ENCODE data around the gene CUL9.
A peak's percentile ranks its signal among the peaks of the same experiment; 100 is the strongest.

CUL9 gene

GRCh38 chr6:43262000-43262779, 80.2 kb downstream of the CUL9 start:
- Histone ChIP-seq H3K4me3 (ENCODE audit: low read depth in 1 of 5, low read length in 5 of 5) (no peak overlapping the region), H3K36me3 (ENCODE audit: control insufficient read depth in 5 of 5, insufficient read depth in 5 of 5, low read length in 5 of 5) (no peaks in the 10 kb centered on the region), H3K9ac (ENCODE audit: low read length in 5 of 5) (no peak overlapping the region), H3K4me1 (ENCODE audit: control insufficient read depth in 5 of 5, insufficient read depth in 5 of 5, low read length in 5 of 5) (no peaks in the 10 kb centered on the region), H3K27me3 (ENCODE audit: control insufficient read depth in 5 of 5, insufficient read depth in 4 of 5, low read length in 5 of 5) (peaks cover 0 to 9% (median 3%) of the 10 kb centered on the region in 5 donors), H3K9me3 (ENCODE audit: control insufficient read depth in 5 of 5, low read length in 5 of 5) (no peaks in the 10 kb centered on the region), H3K27ac (ENCODE audit: low read depth, low read length) (no peak overlapping the region)

DNA sequence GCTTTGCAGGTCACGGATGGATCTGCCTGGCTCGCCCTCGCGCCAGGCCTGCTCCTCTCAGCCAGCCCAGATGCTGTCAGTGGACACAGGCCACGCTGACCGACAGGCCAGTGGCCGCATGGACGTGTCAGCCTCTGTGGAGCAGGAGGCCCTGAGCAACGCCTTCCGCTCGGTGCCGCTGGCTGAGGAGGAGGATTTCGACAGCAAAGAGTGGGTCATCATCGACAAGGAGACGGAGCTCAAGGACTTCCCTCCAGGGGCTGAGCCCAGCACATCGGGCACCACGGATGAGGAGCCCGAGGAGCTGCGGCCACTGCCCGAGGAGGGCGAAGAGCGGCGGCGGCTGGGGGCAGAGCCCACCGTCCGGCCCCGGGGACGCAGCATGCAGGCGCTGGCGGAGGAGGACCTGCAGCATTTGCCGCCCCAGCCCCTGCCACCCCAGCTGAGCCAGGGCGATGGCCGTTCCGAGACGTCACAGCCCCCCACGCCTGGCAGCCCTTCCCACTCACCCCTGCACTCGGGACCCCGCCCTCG, 80.9 kb downstream of the CUL9 start:
- Histone ChIP-seq H3K27me3 (ENCODE audit: control insufficient read depth in 5 of 5, insufficient read depth in 4 of 5, low read length in 5 of 5) (peaks cover 0 to 4% (median 2%) of the 10 kb centered on the region in 5 donors), H3K4me1 (ENCODE audit: control insufficient read depth in 5 of 5, insufficient read depth in 5 of 5, low read length in 5 of 5) (peaks cover 0 to 2% (median 0%) of the 10 kb centered on the region in 5 donors), H3K9me3 (ENCODE audit: control insufficient read depth in 5 of 5, low read length in 5 of 5) (no peaks in the 10 kb centered on the region), H3K27ac (ENCODE audit: low read depth, low read length) (no peak overlapping the region), H3K36me3 (ENCODE audit: control insufficient read depth in 5 of 5, insufficient read depth in 5 of 5, low read length in 5 of 5) (no peaks in the 10 kb centered on the region), H3K4me3 (ENCODE audit: low read depth in 1 of 5, low read length in 5 of 5) (no peak overlapping the region), H3K9ac (ENCODE audit: low read length in 5 of 5) (no peak overlapping the region)

DNA sequence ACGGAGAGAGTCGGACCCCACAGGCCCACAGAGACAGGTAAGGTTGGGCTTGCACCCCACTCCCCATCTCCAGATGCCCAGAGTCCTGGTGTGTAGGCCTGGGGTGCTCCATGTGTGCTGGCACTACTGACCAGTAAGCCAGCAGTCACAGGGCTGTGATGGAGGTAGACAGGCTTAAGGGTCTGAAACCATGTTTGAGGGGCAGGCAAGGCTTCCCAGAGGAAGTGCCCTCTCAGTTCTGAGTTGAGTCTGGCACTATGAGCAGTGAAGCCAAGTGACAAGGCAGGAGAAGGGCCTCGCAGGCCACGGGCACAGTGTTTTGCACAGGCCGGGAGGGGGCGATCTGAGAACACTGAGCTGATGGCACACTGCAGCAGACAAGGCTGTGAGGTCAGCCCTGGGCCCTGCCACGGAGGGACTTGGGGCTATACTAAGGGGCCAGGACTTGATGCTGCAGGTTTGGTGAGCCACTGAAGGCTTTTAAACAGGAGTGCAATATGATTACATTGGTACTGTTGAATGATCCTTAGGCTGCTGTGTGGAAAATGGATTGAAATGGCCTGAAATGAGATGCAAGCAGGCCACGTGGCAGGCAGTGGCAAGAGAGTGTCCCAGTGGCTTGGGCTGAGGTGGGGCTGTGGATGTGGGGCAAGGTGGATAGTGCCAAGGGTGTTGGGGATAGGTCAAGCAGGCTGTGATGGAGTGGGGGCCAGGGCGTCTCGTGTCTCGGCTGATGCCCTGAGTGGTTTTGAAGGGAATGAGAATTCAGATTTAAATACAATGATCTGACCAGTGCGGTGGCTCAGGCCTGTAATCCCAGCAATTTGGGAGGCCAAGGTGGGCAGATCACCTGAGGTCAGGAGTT, 81.5 kb downstream of the CUL9 start:
- Histone ChIP-seq H3K27me3 (ENCODE audit: control insufficient read depth in 5 of 5, insufficient read depth in 4 of 5, low read length in 5 of 5) (peaks cover 0 to 6% (median 0%) of the 10 kb centered on the region in 5 donors), H3K9ac (ENCODE audit: low read length in 5 of 5) (no peak overlapping the region)

GRCh38 chr6:43264599-43265145, 82.7 kb downstream of the CUL9 start:
- Histone ChIP-seq H3K27me3 (ENCODE audit: control insufficient read depth in 5 of 5, insufficient read depth in 4 of 5, low read length in 5 of 5) (peaks cover 0 to 11% (median 5%) of the 10 kb centered on the region in 5 donors), H3K36me3 (ENCODE audit: control insufficient read depth in 5 of 5, insufficient read depth in 5 of 5, low read length in 5 of 5) (no peaks in the 10 kb centered on the region), H3K4me1 (ENCODE audit: control insufficient read depth in 5 of 5, insufficient read depth in 5 of 5, low read length in 5 of 5) (peaks cover 2 to 18% (median 15%) of the 10 kb centered on the region in 5 donors), H3K9ac (ENCODE audit: low read length in 5 of 5) (no peak overlapping the region), H3K9me3 (ENCODE audit: control insufficient read depth in 5 of 5, low read length in 5 of 5) (no peaks in the 10 kb centered on the region), H3K4me3 (ENCODE audit: low read depth in 1 of 5, low read length in 5 of 5) (no peak overlapping the region), H3K27ac (ENCODE audit: low read depth, low read length) (no peak overlapping the region)

More for the DNA sequence above, 81.5 kb downstream of the CUL9 start:
- Histone ChIP-seq H3K9me3 (ENCODE audit: control insufficient read depth in 5 of 5, low read length in 5 of 5) (no peaks in the 10 kb centered on the region), H3K36me3 (ENCODE audit: control insufficient read depth in 5 of 5, insufficient read depth in 5 of 5, low read length in 5 of 5) (no peaks in the 10 kb centered on the region), H3K4me3 (ENCODE audit: low read depth in 1 of 5, low read length in 5 of 5) (no peak overlapping the region), H3K4me1 (ENCODE audit: control insufficient read depth in 5 of 5, insufficient read depth in 5 of 5, low read length in 5 of 5) (peaks cover 2 to 8% (median 5%) of the 10 kb centered on the region in 5 donors), H3K27ac (ENCODE audit: low read depth, low read length) (no peak overlapping the region)

DNA sequence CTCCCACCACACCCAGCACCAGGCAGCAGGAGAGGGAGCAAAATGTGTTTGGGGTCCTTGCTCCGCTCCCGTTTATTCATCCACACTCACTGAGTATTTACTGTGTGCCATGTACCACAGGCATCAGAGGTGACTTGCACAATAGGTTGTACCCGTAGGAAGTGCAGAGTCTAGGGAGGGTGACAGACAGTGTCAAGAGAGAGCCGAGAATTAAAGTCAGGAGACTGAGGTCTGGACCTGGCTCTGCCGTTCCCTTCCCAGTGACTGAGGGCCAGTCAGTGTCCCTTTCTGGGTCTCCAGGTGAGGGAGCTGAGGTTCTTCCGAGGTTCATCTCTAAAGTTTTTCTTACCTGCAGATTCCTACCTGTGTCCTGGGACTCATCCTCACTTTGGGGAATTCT, 83.6 kb downstream of the CUL9 start:
- H3K27me3 ChIP-seq (ENCODE audit: control insufficient read depth in 5 of 5, insufficient read depth in 4 of 5, low read length in 5 of 5) = peaks cover 0 to 18% (median 9%) of the 10 kb centered on the region in 5 donors
- peaks cover 2 to 20% (median 15%) of the 10 kb centered on the region in 5 donors for H3K4me1 ChIP-seq (ENCODE audit: control insufficient read depth in 5 of 5, insufficient read depth in 5 of 5, low read length in 5 of 5)
- H3K4me3 ChIP-seq (ENCODE audit: low read depth in 1 of 5, low read length in 5 of 5) = no peak overlapping the region
- H3K27ac ChIP-seq (ENCODE audit: low read depth, low read length) = no peak overlapping the region
- H3K9me3 ChIP-seq (ENCODE audit: control insufficient read depth in 5 of 5, low read length in 5 of 5) = no peaks in the 10 kb centered on the region
- no peak overlapping the region for H3K9ac ChIP-seq (ENCODE audit: low read length in 5 of 5)
- no peaks in the 10 kb centered on the region for H3K36me3 ChIP-seq (ENCODE audit: control insufficient read depth in 5 of 5, insufficient read depth in 5 of 5, low read length in 5 of 5)

DNA sequence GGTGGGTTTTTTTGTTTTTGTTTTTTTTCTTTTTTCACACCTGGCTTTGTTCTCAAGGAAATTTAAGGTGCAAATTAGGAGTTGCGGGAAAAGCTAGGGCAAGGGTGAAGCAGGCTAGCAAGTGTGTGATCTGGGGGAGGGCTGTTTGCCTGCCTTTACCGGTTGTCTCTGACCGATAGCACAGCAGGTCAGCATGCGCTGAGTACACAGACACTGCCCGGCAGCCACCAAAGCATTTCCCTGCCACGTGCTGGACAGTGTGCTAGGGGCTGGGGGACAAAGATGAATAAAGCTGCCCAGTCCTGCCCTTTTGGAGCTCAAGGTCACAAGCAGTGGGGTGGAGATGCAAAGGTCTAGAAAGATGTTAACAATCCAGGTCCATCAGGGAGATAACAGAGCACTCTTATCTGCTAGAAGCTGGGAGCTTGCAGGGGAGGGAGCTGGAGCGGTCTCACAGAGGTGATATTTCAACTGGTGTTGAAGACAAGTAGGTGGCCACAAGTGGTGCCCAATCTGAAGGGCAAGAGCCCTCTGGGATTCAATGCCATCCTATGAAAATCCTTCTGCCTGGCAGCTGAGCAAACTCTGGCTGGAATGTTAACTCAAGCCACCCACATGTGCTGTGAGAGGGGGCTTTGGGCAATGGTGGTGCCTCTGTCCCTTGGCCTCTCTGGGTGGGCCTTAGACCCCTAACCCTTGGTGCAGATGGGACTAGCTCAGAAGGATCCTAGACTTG, 85.8 kb downstream of the CUL9 start:
- Histone ChIP-seq H3K27ac (ENCODE audit: low read depth, low read length) (no peak overlapping the region), H3K9ac (ENCODE audit: low read length in 5 of 5) (no peak overlapping the region), H3K27me3 (ENCODE audit: control insufficient read depth in 5 of 5, insufficient read depth in 4 of 5, low read length in 5 of 5) (peaks cover 0 to 20% (median 13%) of the 10 kb centered on the region in 5 donors), H3K4me1 (ENCODE audit: control insufficient read depth in 5 of 5, insufficient read depth in 5 of 5, low read length in 5 of 5) (peaks cover 2 to 20% (median 15%) of the 10 kb centered on the region in 5 donors), H3K9me3 (ENCODE audit: control insufficient read depth in 5 of 5, low read length in 5 of 5) (no peaks in the 10 kb centered on the region), H3K36me3 (ENCODE audit: control insufficient read depth in 5 of 5, insufficient read depth in 5 of 5, low read length in 5 of 5) (no peaks in the 10 kb centered on the region), H3K4me3 (ENCODE audit: low read depth in 1 of 5, low read length in 5 of 5) (no peak overlapping the region)

GRCh38 chr6:43268355-43268700, 86.3 kb downstream of the CUL9 start:
- Histone ChIP-seq H3K27me3 (ENCODE audit: control insufficient read depth in 5 of 5, insufficient read depth in 4 of 5, low read length in 5 of 5) (peaks cover 0 to 20% (median 15%) of the 10 kb centered on the region in 5 donors), H3K36me3 (ENCODE audit: control insufficient read depth in 5 of 5, insufficient read depth in 5 of 5, low read length in 5 of 5) (no peaks in the 10 kb centered on the region), H3K4me1 (ENCODE audit: control insufficient read depth in 5 of 5, insufficient read depth in 5 of 5, low read length in 5 of 5) (peaks cover 2 to 20% (median 15%) of the 10 kb centered on the region in 5 donors), H3K4me3 (ENCODE audit: low read depth in 1 of 5, low read length in 5 of 5) (no peak overlapping the region), H3K9me3 (ENCODE audit: control insufficient read depth in 5 of 5, low read length in 5 of 5) (no peaks in the 10 kb centered on the region), H3K27ac (ENCODE audit: low read depth, low read length) (no peak overlapping the region), H3K9ac (ENCODE audit: low read length in 5 of 5) (no peak overlapping the region)

GRCh38 chr6:43268782-43269272, 86.8 kb downstream of the CUL9 start:
- H3K4me3 ChIP-seq (ENCODE audit: low read depth in 1 of 5, low read length in 5 of 5) = peak overlapping the region in 4 of 5 donors; percentile 22 to 61 (median 42)
- peaks cover 0 to 23% (median 18%) of the 10 kb centered on the region in 5 donors for H3K27me3 ChIP-seq (ENCODE audit: control insufficient read depth in 5 of 5, insufficient read depth in 4 of 5, low read length in 5 of 5)
- no peak overlapping the region for H3K27ac ChIP-seq (ENCODE audit: low read depth, low read length)
- H3K9me3 ChIP-seq (ENCODE audit: control insufficient read depth in 5 of 5, low read length in 5 of 5) = no peaks in the 10 kb centered on the region
- no peak overlapping the region for H3K9ac ChIP-seq (ENCODE audit: low read length in 5 of 5)
- peaks cover 2 to 20% (median 15%) of the 10 kb centered on the region in 5 donors for H3K4me1 ChIP-seq (ENCODE audit: control insufficient read depth in 5 of 5, insufficient read depth in 5 of 5, low read length in 5 of 5)
- H3K36me3 ChIP-seq (ENCODE audit: control insufficient read depth in 5 of 5, insufficient read depth in 5 of 5, low read length in 5 of 5) = no peaks in the 10 kb centered on the region

DNA sequence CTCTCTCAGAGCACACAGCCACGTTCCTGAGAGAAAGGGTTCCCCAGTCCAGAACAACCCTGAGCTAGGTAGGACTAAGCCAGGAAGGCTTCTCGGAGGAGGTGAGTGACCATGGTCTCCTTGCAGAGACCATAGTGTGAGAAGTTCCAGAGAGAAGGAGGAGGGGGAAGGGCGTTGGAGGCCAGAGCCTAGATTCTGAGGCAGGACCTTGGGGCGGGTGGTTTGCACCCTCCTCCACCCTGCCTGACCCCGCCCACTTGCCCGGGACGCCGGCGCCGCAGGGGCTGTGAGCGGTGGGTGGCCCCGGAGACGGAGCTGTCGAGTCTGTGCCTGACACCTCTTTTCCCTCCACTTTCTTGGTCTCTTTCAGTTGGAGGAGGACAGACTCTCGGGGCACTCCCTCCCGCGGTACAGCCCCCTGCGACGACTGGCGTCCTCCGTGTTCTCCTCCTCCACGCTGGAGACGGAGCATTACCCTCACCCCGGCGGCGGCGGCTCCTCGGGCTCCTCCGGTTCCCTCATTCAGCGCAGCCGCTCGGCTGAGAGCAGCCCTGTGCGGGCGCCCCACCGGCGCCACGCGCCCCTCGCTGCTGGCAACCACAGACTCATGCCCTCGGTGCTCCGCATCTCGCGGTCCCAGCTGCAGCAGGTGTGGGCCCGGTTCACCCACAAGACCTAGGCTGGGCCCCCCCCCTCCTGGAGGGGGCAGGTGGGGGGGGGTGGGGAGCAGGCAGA, 87.4 kb downstream of the CUL9 start:
- Histone ChIP-seq H3K27ac (ENCODE audit: low read depth, low read length) (no peak overlapping the region), H3K9ac (ENCODE audit: low read length in 5 of 5) (peak overlapping the region in 1 of 5 donors; percentile 27), H3K27me3 (ENCODE audit: control insufficient read depth in 5 of 5, insufficient read depth in 4 of 5, low read length in 5 of 5) (peaks cover 4 to 29% (median 23%) of the 10 kb centered on the region in 5 donors), H3K4me1 (ENCODE audit: control insufficient read depth in 5 of 5, insufficient read depth in 5 of 5, low read length in 5 of 5) (peaks cover 2 to 20% (median 15%) of the 10 kb centered on the region in 5 donors), H3K36me3 (ENCODE audit: control insufficient read depth in 5 of 5, insufficient read depth in 5 of 5, low read length in 5 of 5) (no peaks in the 10 kb centered on the region), H3K4me3 (ENCODE audit: low read depth in 1 of 5, low read length in 5 of 5) (peak overlapping the region in 4 of 5 donors; percentile 22 to 61 (median 42)), H3K9me3 (ENCODE audit: control insufficient read depth in 5 of 5, low read length in 5 of 5) (no peaks in the 10 kb centered on the region)
